Measurements from ENCODE around the gene CECR2. TPM values are rescaled to one million over a fixed set of nuclear protein-coding genes. Genes with fewer than 3 reads are reported as not detected.

CECR2 gene
- polyA plus RNA-seq, 1 of the 3 experiments (the other 2 are of a cell fraction), result not detected

DNA sequence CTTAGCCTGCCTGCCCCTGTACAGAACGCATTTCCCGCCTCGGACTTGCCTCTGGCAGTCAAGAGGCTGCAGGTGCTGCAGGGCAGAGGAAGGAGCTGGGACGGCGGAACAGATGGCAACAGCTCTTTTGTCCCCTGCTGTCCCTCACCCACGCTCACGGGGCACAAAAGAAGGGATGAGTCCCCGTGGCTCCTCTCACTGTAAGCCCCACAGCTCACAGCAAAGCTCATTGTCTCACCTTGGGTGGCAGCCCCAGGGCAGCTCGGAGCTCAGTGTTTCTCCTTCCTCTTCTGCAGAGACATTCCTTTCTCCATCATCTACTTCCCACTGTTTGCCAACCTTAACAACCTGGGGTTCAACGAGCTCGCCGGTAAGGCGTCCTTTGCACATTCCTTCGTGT is 218.4 kb downstream of the CECR2 start:
- no peak for DNase-seq
- Histone ChIP-seq H3K9ac (no peak overlapping the region), H3K36me3 (replicated peaks in 1 of 2; ENCODE audit: control insufficient read depth in 1 of 2, insufficient read depth in 2 of 2, low read length in 1 of 2) (peaks cover 3 to 25% of the 10 kb centered on the region in 2 experiments), H2AFZ (ENCODE audit: low read depth) (no peak overlapping the region), H3K4me3 (ENCODE audit: low read depth in 2 of 2, low read length in 1 of 2) (no peak overlapping the region), H3K27ac (ENCODE audit: low read depth in 2 of 2, low read length in 1 of 2) (no peak overlapping the region), H3K4me1 (ENCODE audit: control insufficient read depth in 1 of 2, insufficient read depth in 2 of 2, low read depth in 1 of 2, low read length in 1 of 2) (no peaks in the 10 kb centered on the region), H3K9me3 (no peaks in the 10 kb centered on the region), H3K79me2 (ENCODE audit: insufficient read depth) (no peaks in the 10 kb centered on the region), H3K9me2 (no peaks in the 10 kb centered on the region), H4K20me1 (ENCODE audit: insufficient read depth) (no peaks in the 10 kb centered on the region), H3K4me2 (no peak overlapping the region), H3F3A (replicated peaks; ENCODE audit: insufficient read depth) (no peaks in the 10 kb centered on the region), H3K27me3 (ENCODE audit: insufficient read depth) (no peaks in the 10 kb centered on the region)
- 86% methylated on average over 11 of the region's 14 CpGs for WGBS (ENCODE audit: low lambda C conversion rate)
- TF ChIP-seq TAF1 (IDR thresholded peaks at IDR 0.05; ENCODE audit: borderline replicate concordance, low read depth, low read length) (no peak), EZH2phosphoT487 (IDR thresholded peaks at IDR 0.05; ENCODE audit: borderline replicate concordance, low read depth) (no peak), GABPA (IDR thresholded peaks at IDR 0.05; ENCODE audit: low read depth) (no peak), RFX5 (IDR thresholded peaks at IDR 0.05; ENCODE audit: low read length) (no peak)
- TF ChIP-seq, protein P1, sequence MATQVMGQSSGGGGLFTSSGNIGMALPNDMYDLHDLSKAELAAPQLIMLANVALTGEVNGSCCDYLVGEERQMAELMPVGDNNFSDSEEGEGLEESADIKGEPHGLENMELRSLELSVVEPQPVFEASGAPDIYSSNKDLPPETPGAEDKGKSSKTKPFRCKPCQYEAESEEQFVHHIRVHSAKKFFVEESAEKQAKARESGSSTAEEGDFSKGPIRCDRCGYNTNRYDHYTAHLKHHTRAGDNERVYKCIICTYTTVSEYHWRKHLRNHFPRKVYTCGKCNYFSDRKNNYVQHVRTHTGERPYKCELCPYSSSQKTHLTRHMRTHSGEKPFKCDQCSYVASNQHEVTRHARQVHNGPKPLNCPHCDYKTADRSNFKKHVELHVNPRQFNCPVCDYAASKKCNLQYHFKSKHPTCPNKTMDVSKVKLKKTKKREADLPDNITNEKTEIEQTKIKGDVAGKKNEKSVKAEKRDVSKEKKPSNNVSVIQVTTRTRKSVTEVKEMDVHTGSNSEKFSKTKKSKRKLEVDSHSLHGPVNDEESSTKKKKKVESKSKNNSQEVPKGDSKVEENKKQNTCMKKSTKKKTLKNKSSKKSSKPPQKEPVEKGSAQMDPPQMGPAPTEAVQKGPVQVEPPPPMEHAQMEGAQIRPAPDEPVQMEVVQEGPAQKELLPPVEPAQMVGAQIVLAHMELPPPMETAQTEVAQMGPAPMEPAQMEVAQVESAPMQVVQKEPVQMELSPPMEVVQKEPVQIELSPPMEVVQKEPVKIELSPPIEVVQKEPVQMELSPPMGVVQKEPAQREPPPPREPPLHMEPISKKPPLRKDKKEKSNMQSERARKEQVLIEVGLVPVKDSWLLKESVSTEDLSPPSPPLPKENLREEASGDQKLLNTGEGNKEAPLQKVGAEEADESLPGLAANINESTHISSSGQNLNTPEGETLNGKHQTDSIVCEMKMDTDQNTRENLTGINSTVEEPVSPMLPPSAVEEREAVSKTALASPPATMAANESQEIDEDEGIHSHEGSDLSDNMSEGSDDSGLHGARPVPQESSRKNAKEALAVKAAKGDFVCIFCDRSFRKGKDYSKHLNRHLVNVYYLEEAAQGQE (IDR thresholded peaks at IDR 0.05; ENCODE audit: low read depth, low read length), result no peak
- TF ChIP-seq, protein P2, sequence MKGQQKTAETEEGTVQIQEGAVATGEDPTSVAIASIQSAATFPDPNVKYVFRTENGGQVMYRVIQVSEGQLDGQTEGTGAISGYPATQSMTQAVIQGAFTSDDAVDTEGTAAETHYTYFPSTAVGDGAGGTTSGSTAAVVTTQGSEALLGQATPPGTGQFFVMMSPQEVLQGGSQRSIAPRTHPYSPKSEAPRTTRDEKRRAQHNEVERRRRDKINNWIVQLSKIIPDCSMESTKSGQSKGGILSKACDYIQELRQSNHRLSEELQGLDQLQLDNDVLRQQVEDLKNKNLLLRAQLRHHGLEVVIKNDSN (IDR thresholded peaks at IDR 0.05; ENCODE audit: borderline replicate concordance, low read depth), result no peak
- TF ChIP-seq, protein P3, sequence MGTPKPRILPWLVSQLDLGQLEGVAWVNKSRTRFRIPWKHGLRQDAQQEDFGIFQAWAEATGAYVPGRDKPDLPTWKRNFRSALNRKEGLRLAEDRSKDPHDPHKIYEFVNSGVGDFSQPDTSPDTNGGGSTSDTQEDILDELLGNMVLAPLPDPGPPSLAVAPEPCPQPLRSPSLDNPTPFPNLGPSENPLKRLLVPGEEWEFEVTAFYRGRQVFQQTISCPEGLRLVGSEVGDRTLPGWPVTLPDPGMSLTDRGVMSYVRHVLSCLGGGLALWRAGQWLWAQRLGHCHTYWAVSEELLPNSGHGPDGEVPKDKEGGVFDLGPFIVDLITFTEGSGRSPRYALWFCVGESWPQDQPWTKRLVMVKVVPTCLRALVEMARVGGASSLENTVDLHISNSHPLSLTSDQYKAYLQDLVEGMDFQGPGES (IDR thresholded peaks at IDR 0.05; ENCODE audit: low read depth, low read length), result no peak
- CTCF ChIA-PET, result interaction anchor here (1.3 to 2.7 kb wide), 3 partner anchors 21 to 154 kb away, joined by 3 to 8 read pairs (median 7); no protein-coding TSS in a partner anchor
- POLR2A ChIA-PET, result no interaction called here

DNA sequence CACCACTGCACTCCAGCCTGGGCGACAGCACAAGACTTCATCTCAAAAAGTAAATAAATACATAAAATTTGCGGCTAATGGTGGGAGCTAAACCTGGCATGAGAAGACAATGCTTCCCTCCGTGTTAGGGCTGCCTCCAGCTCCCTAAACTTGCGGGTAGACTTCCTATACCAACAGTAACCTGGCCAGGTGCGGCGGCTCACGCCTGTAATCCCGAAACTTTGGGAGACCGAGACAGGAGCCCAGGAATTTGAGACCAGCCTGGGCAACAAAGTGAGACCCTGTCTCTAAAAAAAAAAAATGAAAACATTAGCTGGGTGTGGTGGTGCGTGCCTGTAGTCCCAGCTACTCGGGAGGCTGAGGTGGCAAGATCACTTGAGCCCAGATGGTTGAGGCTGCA is 219.3 kb downstream of the CECR2 start:
- 94% methylated on average over 11 of the region's 11 CpGs for WGBS (ENCODE audit: low lambda C conversion rate)
- Histone ChIP-seq H3K9me2 (no peaks in the 10 kb centered on the region), H3K27ac (ENCODE audit: low read depth in 2 of 2, low read length in 1 of 2) (no peak overlapping the region), H3K27me3 (ENCODE audit: insufficient read depth) (no peaks in the 10 kb centered on the region), H3F3A (replicated peaks; ENCODE audit: insufficient read depth) (no peaks in the 10 kb centered on the region), H3K9me3 (no peaks in the 10 kb centered on the region), H4K20me1 (ENCODE audit: insufficient read depth) (no peaks in the 10 kb centered on the region), H2AFZ (ENCODE audit: low read depth) (no peak overlapping the region), H3K79me2 (ENCODE audit: insufficient read depth) (no peaks in the 10 kb centered on the region), H3K4me1 (ENCODE audit: control insufficient read depth in 1 of 2, insufficient read depth in 2 of 2, low read depth in 1 of 2, low read length in 1 of 2) (no peaks in the 10 kb centered on the region), H3K36me3 (replicated peaks in 1 of 2; ENCODE audit: control insufficient read depth in 1 of 2, insufficient read depth in 2 of 2, low read length in 1 of 2) (peaks cover 12 to 33% of the 10 kb centered on the region in 2 experiments), H3K9ac (no peak overlapping the region), H3K4me2 (no peak overlapping the region), H3K4me3 (ENCODE audit: low read depth in 2 of 2, low read length in 1 of 2) (no peak overlapping the region)
- CTCF ChIA-PET, result interaction anchor here (1.3 to 2.7 kb wide), 3 partner anchors 10 to 153 kb away, joined by 4 to 8 read pairs (median 7); no protein-coding TSS in a partner anchor
- DNase-seq, result no peak
- POLR2A ChIA-PET, result interaction anchor here (0.6 kb wide), 2 partner anchors 12 to 450 kb away, joined by 3 to 5 read pairs; no protein-coding TSS in a partner anchor
- no peak for TF ChIP-seq TCF12 (IDR thresholded peaks at IDR 0.05)
- TF ChIP-seq, protein P1 (IDR thresholded peaks at IDR 0.05; ENCODE audit: low read depth, low read length), result no peak
